SKM-1 treated with dmso at 0.1 percent for 144 hours (cell line): Measurements from ENCODE around the gene PLEKHS1.
"Not testable (repeated sequence)": the region's sequence is repeated elsewhere in the genome, so short reads cannot be mapped to it uniquely, and the experiment has no call there.

Experiments
- DNase-seq: peaks from one replicate; lab custom pipeline; 2025; ENCODE audit not compliant: unreplicated experiment; lab: John Stamatoyannopoulos, UW

PLEKHS1 gene

DNA sequence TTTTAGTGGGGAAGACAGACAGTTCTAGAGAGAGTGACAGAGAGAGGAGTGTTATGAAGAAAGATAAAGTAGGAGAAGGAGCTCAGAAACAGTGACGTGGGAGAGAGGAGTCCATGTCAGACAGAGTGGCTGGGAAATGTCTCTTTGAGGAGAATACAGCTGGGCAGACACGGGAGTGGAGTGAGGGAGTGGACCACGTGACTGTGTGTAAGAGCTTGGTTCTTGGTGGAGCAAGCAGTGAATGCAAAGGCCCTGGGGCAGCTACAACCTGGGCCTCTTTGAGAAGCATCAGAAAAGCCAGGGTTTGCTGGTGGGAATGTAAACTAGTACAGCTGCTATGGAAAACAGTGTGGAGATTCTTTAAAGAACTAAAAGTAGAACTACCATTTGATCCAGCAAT, 11.9 kb upstream of the PLEKHS1 start:
- DNase-seq: no peak

- DNase-seq: no peak
Measured at GRCh38 chr10:113740850-113741249, 10.6 kb upstream of the PLEKHS1 start.

GRCh38 chr10:113742466-113742865, 9.0 kb upstream of the PLEKHS1 start:
- no peak for DNase-seq

GRCh38 chr10:113743594-113743993, 7.9 kb upstream of the PLEKHS1 start:
- DNase-seq: no peak

DNA sequence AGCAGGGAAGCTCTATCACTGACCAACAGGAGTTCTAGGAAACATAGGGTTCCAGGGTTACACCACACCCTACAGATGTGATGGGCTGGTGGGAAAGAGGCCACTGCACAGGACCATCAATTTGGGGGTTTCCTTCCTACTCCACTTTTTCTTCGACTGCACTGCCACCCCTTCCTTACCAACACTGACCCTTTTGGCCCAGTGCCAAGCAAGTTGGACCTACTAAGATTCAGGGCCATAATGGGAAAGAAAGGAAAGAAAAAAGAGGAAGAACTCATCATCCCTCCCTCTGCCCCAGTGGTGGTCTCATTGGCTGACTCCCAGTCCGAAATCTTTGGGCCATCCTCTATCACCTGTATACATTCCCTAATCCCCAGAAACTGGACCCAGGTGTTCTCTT, 6.1 kb upstream of the PLEKHS1 start:
- DNase-seq: no peak

DNA sequence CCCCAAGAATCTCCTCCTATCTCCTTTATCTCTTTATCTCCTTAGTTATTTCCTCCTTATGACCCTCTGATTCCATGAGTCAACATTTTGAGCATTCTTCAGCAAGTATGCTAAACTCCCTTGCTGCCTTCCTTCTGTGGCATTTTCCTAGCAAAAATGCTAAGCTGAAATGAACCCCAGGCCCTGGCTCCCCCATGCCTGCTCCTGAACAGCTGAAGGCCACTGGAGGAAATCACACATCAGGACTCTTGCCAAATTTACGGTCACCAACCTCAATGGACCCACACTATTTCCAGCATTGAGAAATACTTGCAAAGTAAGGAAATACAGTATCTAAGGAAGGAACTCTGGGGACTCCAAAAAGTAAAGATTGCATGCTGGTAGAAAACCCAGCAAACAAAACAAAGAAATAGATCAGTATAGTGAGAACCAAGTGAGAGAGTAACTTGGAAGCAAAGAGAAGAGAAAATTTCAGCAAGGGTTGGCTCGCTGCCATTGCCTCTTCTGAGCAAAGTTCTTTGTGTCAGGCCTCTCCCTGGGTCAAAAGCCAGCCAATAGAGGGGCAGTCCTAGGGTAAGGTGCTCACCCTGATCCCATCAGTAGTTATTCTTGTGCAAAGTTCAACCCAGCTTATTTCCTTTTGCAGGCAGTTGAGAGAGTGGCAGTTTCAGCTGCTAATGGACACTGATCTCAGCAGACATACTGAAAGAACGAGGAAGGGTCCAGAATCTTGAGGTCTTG, 5.1 kb upstream of the PLEKHS1 start:
- no peak for DNase-seq

DNA sequence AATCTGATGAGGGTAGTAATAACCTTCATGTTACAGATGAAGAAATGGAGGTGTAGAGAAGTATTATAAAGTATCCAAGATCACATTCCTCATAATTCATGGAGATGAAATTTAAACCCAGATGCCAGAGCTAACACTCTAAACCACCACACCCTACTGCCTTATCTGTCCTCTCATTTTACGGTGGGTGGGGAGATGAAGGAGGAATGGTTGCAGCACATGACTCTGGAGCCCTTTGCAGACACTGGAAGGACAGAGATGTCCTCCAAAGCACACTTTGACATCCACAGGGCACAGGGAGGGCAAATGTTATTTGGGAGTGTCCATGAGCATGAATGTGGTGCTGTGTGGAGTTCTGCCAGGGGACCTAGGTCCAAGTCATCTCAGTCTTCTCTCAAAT, 1.1 kb downstream of the PLEKHS1 start:
- no peak for DNase-seq

- DNase-seq: no peak
Measured at GRCh38 chr10:113753020-113753692, 1.7 kb downstream of the PLEKHS1 start.

- DNase-seq: no peak
Measured at GRCh38 chr10:113754125-113754524, 2.6 kb downstream of the PLEKHS1 start.

- no peak for DNase-seq
Measured at GRCh38 chr10:113754768-113755167, 3.3 kb downstream of the PLEKHS1 start.

DNA sequence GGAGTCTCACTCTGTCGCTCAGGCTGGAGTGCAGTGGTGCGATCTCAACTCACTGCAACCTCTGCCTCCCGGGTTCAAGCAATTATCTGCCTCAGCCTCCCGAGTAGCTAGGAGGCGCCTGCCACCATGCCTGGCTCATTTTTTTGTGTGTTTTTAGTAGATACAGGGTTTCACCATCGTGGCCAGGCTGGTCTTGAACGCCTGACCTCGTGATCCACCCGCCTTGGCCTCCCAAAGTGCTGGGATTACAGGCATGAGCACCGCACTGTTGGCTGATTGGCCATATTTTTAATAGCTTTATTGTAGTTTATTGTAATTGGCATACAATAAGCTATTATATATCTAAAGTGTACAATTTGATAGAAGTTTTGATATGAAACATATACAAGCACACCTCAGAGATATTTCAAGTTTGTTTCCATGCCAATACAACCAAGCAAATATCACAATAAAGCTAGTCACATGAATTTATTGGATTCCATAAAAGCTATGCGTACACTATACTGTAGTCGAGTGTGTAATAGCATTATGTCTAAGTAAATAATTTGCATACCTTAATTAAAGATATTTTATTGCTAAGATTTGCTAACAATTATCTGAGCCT, 5.6 kb downstream of the PLEKHS1 start:
- DNase-seq: no peak

GRCh38 chr10:113762083-113762482, 10.6 kb downstream of the PLEKHS1 start:
- DNase-seq: no peak

- no peak for DNase-seq
Measured at GRCh38 chr10:113764582-113764981, 13.1 kb downstream of the PLEKHS1 start.

DNA sequence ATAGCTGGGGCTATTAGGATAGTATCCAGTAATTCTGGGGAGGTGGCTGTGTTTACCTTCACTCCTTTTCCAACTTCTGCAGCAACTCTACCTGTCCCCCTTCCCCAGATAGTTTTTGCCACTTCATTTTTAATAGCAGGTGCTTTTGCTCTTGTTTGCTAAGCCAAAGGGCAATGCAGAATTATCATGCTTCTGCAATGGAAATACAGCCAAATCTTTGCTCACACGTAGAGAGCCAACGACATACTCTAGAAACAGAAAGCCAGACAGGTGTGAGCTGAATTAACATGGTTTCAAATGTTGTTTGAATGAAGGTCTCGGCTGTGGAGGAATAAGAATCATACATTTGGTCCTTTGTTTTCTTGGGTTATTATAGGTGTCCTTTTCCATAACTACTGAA, 14.4 kb downstream of the PLEKHS1 start:
- DNase-seq: no peak

DNA sequence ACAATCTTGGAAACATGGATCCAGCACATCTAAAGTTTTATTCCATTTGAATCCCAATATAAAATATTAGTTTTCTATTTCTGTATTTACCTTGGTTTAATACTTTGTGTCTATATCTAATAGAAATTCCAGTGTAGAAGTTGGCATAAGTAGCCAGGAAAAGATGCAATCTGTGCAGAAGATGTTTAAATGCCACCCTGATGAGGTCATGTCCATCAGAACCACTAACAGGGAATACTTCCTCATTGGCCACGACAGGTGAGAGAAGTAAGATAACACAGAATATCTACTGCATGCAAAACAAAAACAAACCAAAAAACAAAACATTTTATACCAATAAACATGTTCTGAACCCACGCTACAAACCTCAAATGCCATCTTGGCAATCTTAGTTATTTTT, 15.7 kb downstream of the PLEKHS1 start:
- no peak for DNase-seq

- DNase-seq: no peak
Measured at GRCh38 chr10:113770346-113770745, 18.9 kb downstream of the PLEKHS1 start.

DNA sequence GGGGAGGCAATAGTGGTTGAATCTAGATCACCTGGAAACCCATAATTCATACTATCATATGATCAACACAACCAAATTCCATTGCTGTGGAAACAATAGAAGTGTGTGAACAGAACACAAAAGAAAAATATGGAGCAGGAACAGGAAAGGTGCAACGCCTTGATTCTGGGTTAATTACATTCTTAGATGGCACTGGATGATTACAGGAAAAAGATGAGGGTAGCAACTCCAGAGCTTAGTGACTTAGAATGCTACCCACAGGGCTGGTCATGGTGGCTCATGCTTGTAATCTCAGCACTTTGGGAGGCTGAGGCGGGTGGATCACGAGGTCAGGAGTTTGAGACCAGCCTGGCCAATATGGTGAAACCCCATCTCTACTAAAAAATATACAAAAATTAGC, 19.6 kb downstream of the PLEKHS1 start:
- DNase-seq: not testable (repeated sequence)

- DNase-seq: no peak
Measured at GRCh38 chr10:113775686-113776294, 24.3 kb downstream of the PLEKHS1 start.

GRCh38 chr10:113776553-113776952, 25.1 kb downstream of the PLEKHS1 start:
- no peak for DNase-seq

GRCh38 chr10:113780681-113781250, 29.3 kb downstream of the PLEKHS1 start:
- no peak for DNase-seq

GRCh38 chr10:113782367-113782766, 30.9 kb downstream of the PLEKHS1 start:
- no peak for DNase-seq
